Sigmoid colon (tissue), 7 donors: ENCODE results near the gene CD58. TPM values are rescaled to one million over a fixed set of nuclear protein-coding genes. Genes with fewer than 3 reads are reported as not detected.

ENCODE experiments used
- DNase-seq: peaks from one replicate; pipeline ENCODE4 v3.0.0-alpha.2; 2019
- H3K27ac ChIP-seq, 4 donors: fragments of 200-600 bp; sonication (generic); one replicate each; pipeline ENCODE4 v1.5.1; 2016 to 2019; ENCODE audit warnings: mild to moderate bottlenecking in 1 of 4
- H3K27me3 ChIP-seq, 3 donors: fragments of 200-600 bp; sonication (generic); one replicate each; pipeline ENCODE4 v1.5.1; 2019; ENCODE audit warnings: mild to moderate bottlenecking in 1 of 3
- H3K36me3 ChIP-seq, 4 donors: fragments of 200-600 bp; sonication (generic); one replicate each; pipeline ENCODE4 v1.5.1; 2016 to 2019
- H3K4me1 ChIP-seq, 4 donors: fragments of 200-600 bp; sonication (generic); one replicate each; pipeline ENCODE4 v1.5.1; 2017 to 2019
- H3K4me3 ChIP-seq, 4 donors: fragments of 200-600 bp; sonication (generic); one replicate each; pipeline ENCODE4 v1.5.1; 2017 to 2019; ENCODE audit warnings: mild to moderate bottlenecking in 2 of 4, moderate library complexity in 1 of 4
- H3K9me3 ChIP-seq, 4 donors: fragments of 200-600 bp in 3 of 4; sonication (generic) in 3 of 4; one replicate each; pipeline versions ENCODE4 v1.5.1 to v1.6.1; 2013 to 2019
- EP300 ChIP-seq, 4 donors: sonication (generic); formaldehyde crosslinking; IDR thresholded peaks; one replicate each; pipeline ENCODE4 v1.6.1; 2017; ENCODE audit warnings: antibody characterized with exemption in 4 of 4
- POLR2A ChIP-seq, 2 donors: fragments of 450-650 bp; IDR thresholded peaks; one replicate each; pipeline ENCODE4 v1.6.1; 2016; ENCODE audit warnings: antibody characterized with exemption in 2 of 2, mild to moderate bottlenecking in 2 of 2, moderate library complexity in 2 of 2
- POLR2AphosphoS5 ChIP-seq, 4 donors: sonication (generic); formaldehyde crosslinking; IDR thresholded peaks; one replicate each; pipeline ENCODE4 v1.6.1; 2017; ENCODE audit warnings: antibody characterized with exemption in 4 of 4
- WGBS, 2 donors: extraction: QIAGEN DNeasy Blood & Tissue Kit; methylation state at CpG; one replicate each; pipeline ENCODE4 v1.1.7; 2013; 5-methylcytosine and 5-hydroxymethylcytosine counted together
- intact Hi-C: fragments of 100-400 bp; cut with DNase I; formaldehyde crosslinking; loops from one replicate; pipeline ENCODE4 v1.15.1; 2023
- polyA plus RNA-seq, 3 donors: library from polyadenylated mRNA; stranded (reverse); fragments of 200-250 nt; gene quantifications; one replicate each; pipeline ENCODE4 v1.2.3, GENCODE V29; 2013
- total RNA-seq, 4 donors: library from RNA; depleted of rRNA; stranded (reverse); fragments of >200 nt; gene quantifications; one replicate each; pipeline ENCODE4 v1.1.0, GENCODE V29; 2016
- TF ChIP-seq, protein P1 (sequence below), 4 experiments: fragments of 450-650 bp in 3 of 4; fragments of 200-600 bp in 1 of 4; IDR thresholded peaks; one replicate each; pipeline ENCODE4 v1.5.1; 2016 to 2019; ENCODE audit warnings: antibody characterized with exemption in 4 of 4, mild to moderate bottlenecking in 3 of 4, moderate library complexity in 2 of 4
- donor health status: healthy with polysubstance abuse.
- donor health status: Bipolar disorder and iron deficiency.
- donor health status: healthy.

CD58 gene
- total and polyA plus RNA-seq, 7 donors: 8.4 to 36.6 (median 19.6) TPM

GRCh38 chr1:116569381-116569670 is 1.5 kb downstream of the CD58 start:
- Histone ChIP-seq H3K27ac (peak overlapping the region in 3 of 4 donors; percentile 95 to 99 (median 98)), H3K9me3 (no peaks in the 10 kb centered on the region), H3K4me1 (peaks cover 0 to 29% (median 21%) of the 10 kb centered on the region in 4 donors), H3K36me3 (no peaks in the 10 kb centered on the region), H3K4me3 (no peak overlapping the region), H3K27me3 (no peaks in the 10 kb centered on the region)
- no peak for DNase-seq
- intact Hi-C loops: no loop called here
- TF ChIP-seq POLR2A (IDR thresholded peaks at IDR 0.05) (no peak), EP300 (IDR thresholded peaks at IDR 0.05) (no peak), POLR2AphosphoS5 (IDR thresholded peaks at IDR 0.05) (no peak)
- TF ChIP-seq, protein P1, sequence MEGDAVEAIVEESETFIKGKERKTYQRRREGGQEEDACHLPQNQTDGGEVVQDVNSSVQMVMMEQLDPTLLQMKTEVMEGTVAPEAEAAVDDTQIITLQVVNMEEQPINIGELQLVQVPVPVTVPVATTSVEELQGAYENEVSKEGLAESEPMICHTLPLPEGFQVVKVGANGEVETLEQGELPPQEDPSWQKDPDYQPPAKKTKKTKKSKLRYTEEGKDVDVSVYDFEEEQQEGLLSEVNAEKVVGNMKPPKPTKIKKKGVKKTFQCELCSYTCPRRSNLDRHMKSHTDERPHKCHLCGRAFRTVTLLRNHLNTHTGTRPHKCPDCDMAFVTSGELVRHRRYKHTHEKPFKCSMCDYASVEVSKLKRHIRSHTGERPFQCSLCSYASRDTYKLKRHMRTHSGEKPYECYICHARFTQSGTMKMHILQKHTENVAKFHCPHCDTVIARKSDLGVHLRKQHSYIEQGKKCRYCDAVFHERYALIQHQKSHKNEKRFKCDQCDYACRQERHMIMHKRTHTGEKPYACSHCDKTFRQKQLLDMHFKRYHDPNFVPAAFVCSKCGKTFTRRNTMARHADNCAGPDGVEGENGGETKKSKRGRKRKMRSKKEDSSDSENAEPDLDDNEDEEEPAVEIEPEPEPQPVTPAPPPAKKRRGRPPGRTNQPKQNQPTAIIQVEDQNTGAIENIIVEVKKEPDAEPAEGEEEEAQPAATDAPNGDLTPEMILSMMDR (IDR thresholded peaks at IDR 0.05): no peak

DNA sequence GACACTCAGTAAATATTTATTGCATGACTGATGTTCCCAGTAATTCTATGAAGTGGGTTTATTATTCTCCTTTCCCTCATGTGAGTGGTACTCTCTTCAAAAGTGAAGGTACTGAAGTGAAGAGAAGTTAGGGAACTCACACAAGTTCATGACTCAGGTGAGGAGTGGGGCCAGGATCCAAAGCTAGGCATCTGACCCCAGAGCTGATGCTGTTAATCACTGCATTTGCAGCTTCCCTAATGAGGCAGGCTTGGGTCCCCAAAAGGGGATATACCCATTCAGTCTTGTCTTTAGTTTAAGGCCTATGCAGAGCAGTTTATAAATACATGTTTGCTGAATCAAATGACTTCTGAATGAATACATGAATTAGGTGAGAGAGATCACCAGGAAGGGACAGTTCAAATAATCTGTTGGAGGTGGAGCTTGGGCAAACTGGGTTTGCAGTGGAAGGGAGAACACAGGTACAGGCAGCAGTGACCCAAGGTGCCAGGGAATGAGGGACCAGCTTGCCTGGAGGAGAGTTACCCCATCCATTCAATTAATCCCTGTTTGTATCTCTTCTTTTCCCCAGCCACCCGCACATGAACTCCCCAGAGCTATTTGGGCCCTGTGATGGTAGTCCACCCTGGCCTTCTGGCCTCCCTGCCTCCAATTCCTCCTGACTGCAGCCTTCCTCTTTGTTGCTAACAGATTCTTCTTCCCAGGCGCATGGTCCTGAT is 2.0 kb downstream of the CD58 start:
- H3K4me3 ChIP-seq: no peak overlapping the region
- no peaks in the 10 kb centered on the region for H3K9me3 ChIP-seq
- TF ChIP-seq POLR2A (IDR thresholded peaks at IDR 0.05) (no peak), POLR2AphosphoS5 (IDR thresholded peaks at IDR 0.05) (no peak), EP300 (IDR thresholded peaks at IDR 0.05) (no peak)
- TF ChIP-seq, protein P1 (IDR thresholded peaks at IDR 0.05): no peak
- WGBS, 2 donors: 90 to 94% methylated on average over 2 of the region's 2 CpGs
- intact Hi-C loops: no loop called here
- DNase-seq: no peak
- H3K4me1 ChIP-seq: peaks cover 0 to 27% (median 21%) of the 10 kb centered on the region in 4 donors
- no peaks in the 10 kb centered on the region for H3K27me3 ChIP-seq
- no peaks in the 10 kb centered on the region for H3K36me3 ChIP-seq
- peak overlapping the region in 1 of 4 donors; percentile 95 for H3K27ac ChIP-seq

- Histone ChIP-seq H3K4me3 (no peak overlapping the region), H3K27me3 (no peaks in the 10 kb centered on the region), H3K36me3 (no peaks in the 10 kb centered on the region), H3K4me1 (peaks cover 0 to 27% (median 21%) of the 10 kb centered on the region in 4 donors), H3K9me3 (no peaks in the 10 kb centered on the region), H3K27ac (no peak overlapping the region)
- TF ChIP-seq, protein P1 (IDR thresholded peaks at IDR 0.05): no peak
- TF ChIP-seq POLR2A (IDR thresholded peaks at IDR 0.05): no peak
- TF ChIP-seq EP300 (IDR thresholded peaks at IDR 0.05): no peak
- no peak for TF ChIP-seq POLR2AphosphoS5 (IDR thresholded peaks at IDR 0.05)
- no peak for DNase-seq
- 74 to 75% methylated on average over 4 of the region's 4 CpGs for WGBS, 2 donors
- intact Hi-C loops: no loop called here
Measured at GRCh38 chr1:116567790-116568661, 2.8 kb downstream of the CD58 start.

GRCh38 chr1:116565222-116565621 is 5.6 kb downstream of the CD58 start:
- 93 to 95% methylated on average over 1 of the region's 1 CpG for WGBS, 2 donors
- no peak for DNase-seq
- no peak for TF ChIP-seq EP300 (IDR thresholded peaks at IDR 0.05)
- TF ChIP-seq, protein P1 (IDR thresholded peaks at IDR 0.05): no peak
- TF ChIP-seq POLR2A (IDR thresholded peaks at IDR 0.05): no peak
- TF ChIP-seq POLR2AphosphoS5 (IDR thresholded peaks at IDR 0.05): no peak
- H3K4me1 ChIP-seq: peaks cover 0 to 12% (median 10%) of the 10 kb centered on the region in 4 donors
- H3K4me3 ChIP-seq: no peak overlapping the region
- intact Hi-C loops: no loop called here
- H3K9me3 ChIP-seq: no peaks in the 10 kb centered on the region
- no peak overlapping the region for H3K27ac ChIP-seq
- no peaks in the 10 kb centered on the region for H3K27me3 ChIP-seq
- no peaks in the 10 kb centered on the region for H3K36me3 ChIP-seq
